Motor neuron (in vitro differentiated cells): ENCODE measurements around the gene CHN1. TPM values are rescaled to one million over a fixed set of nuclear protein-coding genes. Genes with fewer than 3 reads are reported as not detected.

ENCODE experiments used
- ATAC-seq, 8 experiments: fragments of 200-7000 bp; cut with Tn5 transposase; replicated peaks in 6 of 8; 2 replicates each; pipeline ENCODE4 v1.8.0; 2021; ENCODE audit warnings: mild to moderate bottlenecking in 8 of 8, moderate library complexity in 8 of 8
- H3K27ac ChIP-seq, 2 donors: fragments of 250-450 bp; sonication (Bioruptor Pico); 2 replicates each; pipeline ENCODE4 v1.9.0; 2021; ENCODE audit warnings: antibody characterized with exemption in 2 of 2, mild to moderate bottlenecking in 2 of 2, moderate library complexity in 1 of 2
- H3K4me1 ChIP-seq, 2 donors: fragments of 250-450 bp; sonication (Bioruptor Pico); replicated peaks in 1 of 2; 2 replicates each; pipeline ENCODE4 v1.6.1; 2021; ENCODE audit warnings: antibody characterized with exemption in 2 of 2, mild to moderate bottlenecking in 2 of 2, moderate library complexity in 1 of 2
- H3K4me3 ChIP-seq, 5 donors: fragments of 250-450 bp; sonication (Bioruptor Pico); 2 replicates each; pipeline ENCODE4 v1.9.0; 2021; ENCODE audit warnings: antibody characterized with exemption in 5 of 5, mild to moderate bottlenecking in 5 of 5, moderate library complexity in 4 of 5
- WGBS, 10 experiments: fragments of 450-650 bp; shearing (Covaris generic); methylation state at CpG; one replicate each; pipeline ENCODE4 v1.0.0; 2022; 5-methylcytosine and 5-hydroxymethylcytosine counted together
- in situ Hi-C, 9 experiments: fragments of 400-800 bp; cut with MboI; loops; one replicate each; pipeline ENCODE4 v1.15.0; 2021; ENCODE audit warnings: low sequenced_read_pairs in 9 of 9, low pct_unique_long_range_greater_than_20kb in 2 of 9; ENCODE audit not compliant: unreplicated experiment in 9 of 9
- total RNA-seq, 8 experiments: library from RNA; unstranded; fragments of 300-600 nt; gene quantifications; 2 replicates each; pipeline versions ENCODE4 v1.2.3 to v1.2.4, GENCODE V29; 2022

Gene CHN1
- total RNA-seq, 8 experiments from 2014 or later: 82.3 to 257 (median 108) TPM

DNA sequence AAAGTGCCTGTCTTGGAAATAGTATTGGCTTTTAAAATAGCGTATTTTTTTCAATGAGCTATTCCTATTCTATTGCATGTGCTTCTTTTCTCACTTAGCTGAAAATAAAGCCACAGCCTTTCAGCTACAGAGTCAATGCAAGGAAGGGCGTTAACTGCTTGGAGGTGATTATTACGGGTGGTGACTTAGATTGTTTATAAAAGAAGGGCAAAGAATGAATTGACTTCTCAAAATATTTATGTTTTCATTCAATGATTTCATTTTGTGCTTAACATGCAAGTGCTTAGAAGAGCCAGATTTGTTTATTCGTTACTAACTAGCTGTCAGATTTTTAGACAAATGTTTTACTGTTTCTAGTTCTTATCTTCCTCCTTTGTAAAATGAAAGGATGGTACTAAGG, 2.8 kb upstream of the CHN1 start:
- no peak for ATAC-seq
- H3K4me3 ChIP-seq: peak overlapping the region in 2 of 5 donors; percentile 5 to 14
- in situ Hi-C loops: no loop called here
- WGBS, 10 experiments: 32 to 71% (median 54%) methylated on average over 2 to 4 of the region's 4 CpGs; no CpG with 5 or more reads in 1 of the 10 experiments
- no peak overlapping the region for H3K27ac ChIP-seq
- H3K4me1 ChIP-seq: peaks cover 19 to 32% of the 10 kb centered on the region in 2 donors

DNA sequence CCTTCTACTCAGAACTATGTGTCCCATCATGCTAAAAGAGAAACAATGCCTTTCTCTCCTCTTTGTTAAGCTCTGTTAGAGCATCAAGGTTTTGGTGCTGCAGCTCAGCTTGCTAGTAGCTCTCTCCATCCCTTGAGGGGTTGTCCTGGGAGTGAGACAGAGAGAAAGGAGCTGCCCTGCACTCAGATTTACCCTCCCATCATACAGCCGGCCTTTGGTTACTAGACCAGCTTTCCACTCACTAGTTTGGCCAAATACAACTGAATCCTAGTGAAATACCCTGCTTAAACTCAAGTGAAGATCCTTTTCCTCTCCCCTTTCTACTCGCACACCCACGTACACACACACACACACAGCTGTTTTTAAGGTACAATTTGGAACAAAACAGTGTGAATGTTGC, 2.3 kb upstream of the CHN1 start:
- Histone ChIP-seq H3K4me3 (peak overlapping the region in 2 of 5 donors; percentile 5 to 14), H3K4me1 (peaks cover 19 to 37% of the 10 kb centered on the region in 2 donors), H3K27ac (no peak overlapping the region)
- no peak for ATAC-seq
- in situ Hi-C loops: no loop called here
- 17 to 94% (median 27%) methylated on average over 1 to 3 of the region's 3 CpGs; no CpG with 5 or more reads in 3 of the 10 experiments for WGBS, 10 experiments

DNA sequence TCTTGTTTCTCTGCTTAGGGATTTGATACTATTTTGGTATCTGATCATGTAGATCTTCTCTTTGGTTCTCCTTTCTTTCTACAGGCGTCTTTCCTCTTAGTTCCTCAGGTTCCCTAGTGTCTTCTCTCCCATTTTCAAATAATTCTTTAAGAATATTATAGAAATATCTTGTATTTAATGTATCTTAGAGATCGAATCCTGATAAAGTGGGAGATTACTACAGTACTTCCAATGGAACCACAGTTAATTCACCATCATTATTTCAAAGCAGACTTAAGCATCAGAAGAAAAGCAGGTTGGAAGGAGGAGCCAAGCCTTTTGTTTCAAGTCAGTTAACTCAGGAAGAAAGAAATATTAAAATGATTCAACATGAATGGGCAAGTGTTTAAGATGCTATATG, 1.1 kb upstream of the CHN1 start:
- Histone ChIP-seq H3K4me1 (peaks cover 19 to 48% of the 10 kb centered on the region in 2 donors), H3K27ac (peak overlapping the region; percentile 94 to 96), H3K4me3 (peak overlapping the region; percentile 76 to 94 (median 82))
- no peak for ATAC-seq
- 40 to 100% (median 52%) methylated on average over 1 to 2 of the region's 2 CpGs for WGBS, 10 experiments
- in situ Hi-C loops: no loop called here

DNA sequence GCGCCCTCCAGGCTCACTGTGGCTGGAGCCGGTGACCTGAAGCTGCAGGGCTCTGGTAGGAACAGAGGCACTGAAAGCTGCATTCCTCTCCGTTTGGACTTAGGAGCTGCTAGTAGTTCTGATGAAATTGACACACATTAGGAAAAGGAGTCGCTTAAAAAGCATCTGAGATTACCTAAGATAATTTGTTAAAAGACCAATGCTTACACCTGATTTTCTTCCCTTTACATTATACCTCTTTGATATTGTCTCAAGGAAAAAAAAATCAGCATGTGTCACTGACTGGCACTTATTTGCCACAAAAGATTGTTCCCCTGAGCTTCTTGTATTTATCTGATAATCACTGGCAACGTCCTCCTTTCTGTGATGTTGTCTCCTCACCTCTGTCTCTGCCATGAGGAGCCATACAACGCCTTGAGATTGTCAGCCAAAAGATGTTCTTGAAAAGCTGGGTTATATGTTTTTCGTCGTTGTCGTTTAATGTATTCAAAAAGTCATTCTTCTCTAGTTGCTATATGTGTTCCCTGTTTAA, 618 bp upstream of the CHN1 start:
- Histone ChIP-seq H3K27ac (peak overlapping the region; percentile 94 to 96), H3K4me1 (peaks cover 16 to 44% of the 10 kb centered on the region in 2 donors), H3K4me3 (peak overlapping the region; percentile 76 to 94 (median 82))
- WGBS, 10 experiments: 0 to 90% (median 34%) methylated on average over 1 to 9 of the region's 9 CpGs
- in situ Hi-C loops: no loop called here
- peak in 5 of 8 experiments; percentile 71 to 76 (median 72) for ATAC-seq

DNA sequence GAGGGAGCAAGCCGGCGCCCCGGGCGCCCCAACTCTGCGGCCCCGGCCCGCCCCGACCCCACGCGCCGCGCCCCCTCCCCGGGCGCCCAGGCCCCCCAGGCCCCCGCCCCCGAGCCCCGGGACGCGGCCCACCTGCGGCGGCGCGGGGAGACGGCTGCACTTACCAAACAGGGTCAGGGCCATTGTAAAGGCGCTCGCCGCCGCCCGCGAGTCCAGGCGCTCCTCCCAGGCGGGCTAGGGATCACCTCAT, 526 bp downstream of the CHN1 start:
- in situ Hi-C loops: no loop called here
- WGBS, 10 experiments: no CpG with 5 or more reads among the region's 32 CpGs
- Histone ChIP-seq H3K4me3 (peak overlapping the region; percentile 76 to 94 (median 82)), H3K4me1 (peaks cover 16 to 43% of the 10 kb centered on the region in 2 donors), H3K27ac (peak overlapping the region; percentile 94 to 96)
- ATAC-seq: peak; percentile 57 to 77 (median 60)

DNA sequence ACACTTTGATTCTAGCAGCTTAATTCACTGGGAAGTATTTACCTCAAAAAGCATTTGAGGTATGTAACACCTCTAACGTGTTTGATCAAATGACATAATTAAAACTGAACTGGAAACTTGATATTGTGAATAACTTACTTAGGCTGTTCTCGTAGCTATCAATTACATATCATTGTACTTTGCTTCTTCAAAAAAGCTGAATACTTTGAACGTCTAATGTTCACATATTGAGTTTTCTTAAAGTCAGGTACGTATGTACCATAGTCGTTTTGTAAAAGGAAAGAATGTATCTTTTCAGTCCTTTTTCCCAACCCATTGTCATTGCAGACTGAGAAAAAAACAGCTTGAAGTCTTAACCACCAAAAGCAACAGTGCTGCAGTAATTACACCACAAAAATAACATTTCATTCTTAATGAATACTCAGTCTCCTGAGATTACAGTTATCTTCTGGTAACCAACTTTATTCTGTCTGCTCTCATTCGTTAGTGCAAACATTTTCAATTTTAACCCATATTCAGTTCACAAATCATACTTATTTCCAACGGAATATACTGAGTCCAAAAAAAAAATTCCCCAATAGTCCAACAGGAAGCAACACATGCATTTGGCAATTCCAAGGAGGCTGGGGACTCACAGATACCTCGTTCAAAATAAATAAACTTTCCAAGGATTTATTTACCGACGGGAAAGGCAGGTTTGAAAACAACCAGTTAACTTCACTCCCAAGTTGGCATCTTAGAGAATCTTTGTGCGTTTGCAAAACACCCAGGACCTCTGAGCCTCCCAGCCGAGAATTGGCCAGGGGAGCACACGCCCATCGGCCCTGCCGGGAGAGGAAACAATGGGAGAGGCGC, 1.1 kb downstream of the CHN1 start:
- Histone ChIP-seq H3K4me3 (peak overlapping the region; percentile 76 to 94 (median 82)), H3K4me1 (peaks cover 18 to 43% of the 10 kb centered on the region in 2 donors), H3K27ac (peak overlapping the region; percentile 94 to 96)
- in situ Hi-C loops: no loop called here
- ATAC-seq: peak in 6 of 8 experiments; percentile 12 to 56 (median 42)
- 0 to 64% (median 3%) methylated on average over 5 to 15 of the region's 16 CpGs for WGBS, 10 experiments

DNA sequence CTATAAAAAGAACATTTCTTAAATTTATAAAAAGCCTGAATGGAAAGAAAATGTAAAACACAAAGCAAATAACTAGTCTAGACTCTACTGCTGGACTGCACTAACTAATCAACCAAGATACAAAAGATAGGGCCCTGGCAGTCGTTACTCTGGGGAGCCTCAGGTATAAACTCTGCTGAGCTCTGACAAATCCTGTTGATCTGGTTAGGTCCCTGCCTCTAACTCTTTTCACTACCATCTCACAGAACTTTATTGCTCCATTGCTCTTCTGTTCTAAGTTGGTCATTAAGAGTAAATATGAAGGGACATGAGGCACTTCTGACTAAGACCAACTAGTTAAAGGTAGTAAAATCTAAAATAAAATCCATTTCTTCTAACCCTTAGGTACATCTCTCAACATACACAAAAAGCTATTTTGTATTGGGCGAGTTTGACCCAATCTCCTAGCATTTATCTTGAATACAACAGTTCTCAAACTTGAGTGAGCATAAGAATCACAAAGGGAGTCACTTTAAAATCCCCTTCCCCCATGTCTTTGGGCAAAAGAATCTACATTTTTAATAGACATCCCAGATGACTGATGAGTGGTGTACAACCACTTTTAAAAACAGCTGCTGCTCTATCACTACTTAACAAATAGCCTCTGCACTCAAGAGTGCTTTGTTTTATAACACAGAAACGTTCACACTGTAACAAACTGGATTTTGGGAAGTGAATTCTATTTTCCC, 2.5 kb downstream of the CHN1 start:
- Histone ChIP-seq H3K4me3 (peak overlapping the region in 4 of 5 donors; percentile 76 to 94 (median 87)), H3K27ac (no peak overlapping the region), H3K4me1 (peaks cover 24 to 45% of the 10 kb centered on the region in 2 donors)
- 0 to 100% (median 28%) methylated on average over 1 to 3 of the region's 3 CpGs; no CpG with 5 or more reads in 2 of the 10 experiments for whole genome bisulfite sequencing, 10 experiments
- no peak for ATAC-seq
- in situ Hi-C loops: no loop called here

DNA sequence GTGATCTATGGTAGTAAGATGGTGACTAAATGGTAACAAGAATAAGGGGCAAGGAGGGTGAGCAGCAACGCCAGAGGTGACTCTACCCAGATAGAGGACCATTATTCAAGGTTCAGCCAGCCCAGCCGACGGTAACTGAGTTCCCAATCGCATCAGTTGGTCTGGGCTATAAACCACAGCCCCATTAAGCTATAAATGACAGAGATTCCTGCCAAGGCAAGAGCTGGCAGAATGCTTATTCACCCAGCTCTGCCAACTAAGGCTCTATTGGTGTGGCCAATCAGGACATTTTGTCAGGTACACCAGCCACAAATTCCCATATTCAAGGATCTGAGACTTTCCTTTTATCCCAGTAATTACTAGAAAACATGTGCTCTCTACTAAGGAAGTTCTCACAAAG, 3.6 kb downstream of the CHN1 start:
- ATAC-seq: no peak
- Histone ChIP-seq H3K27ac (no peak overlapping the region), H3K4me3 (no peak overlapping the region), H3K4me1 (peaks cover 19 to 42% of the 10 kb centered on the region in 2 donors)
- 46 to 100% (median 89%) methylated on average over 1 to 4 of the region's 4 CpGs; no CpG with 5 or more reads in 2 of the 10 experiments for WGBS, 10 experiments
- in situ Hi-C loops: no loop called here

DNA sequence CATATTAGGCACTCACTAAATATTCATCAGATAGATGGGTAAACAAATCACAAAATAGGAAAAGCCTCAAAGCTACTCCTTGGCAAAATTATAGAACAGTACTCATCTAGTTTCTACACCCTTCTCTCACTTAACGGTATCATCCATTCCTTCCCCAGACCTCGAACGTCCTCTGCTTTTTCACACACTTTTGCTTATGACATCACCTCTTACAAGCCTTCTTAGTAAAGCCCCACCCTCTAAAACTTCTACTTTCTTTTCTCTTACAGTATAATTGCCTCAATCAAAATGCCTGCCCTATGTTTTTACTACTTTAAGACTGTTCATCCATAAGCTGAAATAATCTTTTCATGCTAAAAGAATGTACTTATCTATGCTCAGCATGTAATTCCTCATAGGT, 8.1 kb downstream of the CHN1 start:
- peak in 2 of 8 experiments; percentile 24 to 50 for ATAC-seq
- H3K27ac ChIP-seq: no peak overlapping the region
- H3K4me1 ChIP-seq: peaks cover 22 to 35% of the 10 kb centered on the region in 2 donors
- 48 to 100% (median 84%) methylated on average over 3 of the region's 3 CpGs; no CpG with 5 or more reads in 1 of the 10 experiments for WGBS, 10 experiments
- no peak overlapping the region for H3K4me3 ChIP-seq
- in situ Hi-C loops: loop anchor here in 6 of 9 experiments (25.0 kb wide), 2 partner anchors 235 to 410 kb away; partner anchors contain the start of genes CHRNA1 (in 5 of the 6) and WIPF1 (in 1 of the 6)

DNA sequence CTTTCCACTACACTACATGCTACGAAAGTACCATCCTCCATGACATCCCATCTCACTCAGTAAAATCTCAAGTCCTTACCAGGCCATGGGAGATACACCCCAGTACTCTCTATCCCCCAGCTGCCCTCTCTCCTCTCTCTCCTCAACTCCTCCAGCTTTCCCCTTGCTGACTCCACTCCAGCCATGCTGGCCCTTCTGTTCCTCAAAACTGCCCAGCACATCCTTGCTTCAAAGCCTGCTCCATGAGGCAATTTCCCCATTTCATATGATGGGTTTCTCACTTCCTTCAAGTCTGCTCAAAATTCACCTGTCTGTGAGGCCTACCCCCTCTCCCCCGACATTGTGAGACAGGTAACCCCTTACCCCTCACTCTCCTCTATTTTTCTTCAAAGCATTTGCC, 8.6 kb downstream of the CHN1 start:
- ATAC-seq: no peak
- in situ Hi-C loops: loop anchor here in 6 of 9 experiments (25.0 kb wide), 2 partner anchors 234 to 409 kb away; partner anchors contain the start of genes CHRNA1 (in 5 of the 6) and WIPF1 (in 1 of the 6)
- WGBS, 10 experiments: 70 to 100% (median 86%) methylated on average over 1 to 2 of the region's 2 CpGs; no CpG with 5 or more reads in 6 of the 10 experiments
- Histone ChIP-seq H3K4me3 (no peak overlapping the region), H3K27ac (no peak overlapping the region), H3K4me1 (peaks cover 25 to 33% of the 10 kb centered on the region in 2 donors)

DNA sequence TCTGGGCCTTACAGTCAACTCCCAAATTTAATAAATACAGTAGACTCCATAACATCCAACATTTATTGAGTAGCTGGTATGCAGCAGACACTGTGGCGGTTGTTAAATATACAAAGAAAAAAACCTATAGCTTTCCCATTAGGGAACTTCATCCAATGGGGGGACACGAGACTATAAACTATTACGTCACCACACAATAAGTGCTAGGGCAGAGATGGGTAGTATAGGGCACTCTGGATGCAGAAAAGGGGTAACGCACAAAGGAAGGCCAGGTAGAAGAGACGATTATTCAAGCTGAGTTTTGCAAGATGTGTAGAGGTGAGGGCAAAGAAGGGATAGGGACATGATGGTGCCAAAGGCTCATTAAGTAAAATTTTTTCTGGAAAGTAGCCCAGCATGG, 10.8 kb downstream of the CHN1 start:
- peaks cover 33 to 36% of the 10 kb centered on the region in 2 donors for H3K4me1 ChIP-seq
- ATAC-seq: no peak
- in situ Hi-C loops: loop anchor here in 6 of 9 experiments (25.0 kb wide), 2 partner anchors 232 to 407 kb away; partner anchors contain the start of genes CHRNA1 (in 5 of the 6) and WIPF1 (in 1 of the 6)
- WGBS, 10 experiments: 90 to 100% (median 96%) methylated on average over 1 to 5 of the region's 5 CpGs; no CpG with 5 or more reads in 3 of the 10 experiments
- no peak overlapping the region for H3K4me3 ChIP-seq
- H3K27ac ChIP-seq: no peak overlapping the region

DNA sequence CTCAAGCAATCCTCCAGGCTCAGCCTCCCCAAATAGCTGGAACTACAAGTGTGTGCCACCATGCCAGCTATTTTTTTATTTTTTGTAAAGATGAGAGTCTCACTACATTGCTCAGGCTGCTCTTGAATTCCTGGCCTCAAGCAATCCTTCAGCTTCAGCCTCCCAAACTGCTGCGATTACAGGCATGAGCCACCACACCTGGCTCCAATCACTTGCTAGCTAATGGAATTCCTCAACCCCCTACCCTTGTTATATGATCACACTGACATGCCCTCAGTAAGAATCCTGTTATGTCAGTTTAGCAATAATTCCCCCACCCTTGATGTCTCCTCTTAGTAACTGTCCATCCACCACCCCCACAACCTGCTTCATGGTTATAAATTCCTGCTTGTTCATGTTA, 12.3 kb downstream of the CHN1 start:
- in situ Hi-C loops: loop anchor here in 6 of 9 experiments (25.0 kb wide), 2 partner anchors 231 to 406 kb away; partner anchors contain the start of genes CHRNA1 (in 5 of the 6) and WIPF1 (in 1 of the 6)
- Histone ChIP-seq H3K4me3 (no peak overlapping the region), H3K4me1 (peaks cover 19 to 25% of the 10 kb centered on the region in 2 donors), H3K27ac (no peak overlapping the region)
- WGBS, 10 experiments: 86 to 100% methylated on average over 1 of the region's 1 CpG; no CpG with 5 or more reads in 8 of the 10 experiments
- ATAC-seq: no peak
